Pericardium fibroblast (primary cell): ENCODE data around the gene SANBR. TPM values are rescaled to one million over a fixed set of nuclear protein-coding genes. Genes with fewer than 3 reads are reported as not detected.

Source experiments
- total RNA-seq: library from RNA; depleted of rRNA; stranded (reverse); fragments of >200 nt; gene quantifications from 2 replicates; pipeline ENCODE4 v1.2.3, GENCODE V29; 2015

SANBR gene
- total RNA-seq: 0.94 and 3.0 TPM in 2 replicates

GRCh38 chr2:61065714-61066709 is at the start of gene SANBR:
Gene SANBR (plus strand): TSS chr2:61065871. CDS start chr2:61070351, 4,480 bp downstream.

GRCh38 chr2:61017556-61018317 is 47.9 kb upstream of the SANBR start, which contains the start of the genes PEX13 and PUS10:
Gene PEX13 (plus strand): TSS chr2:61017720. CDS start chr2:61017760, 40 bp downstream.
Gene PUS10 (minus strand): TSS chr2:61018255. CDS start chr2:61011890, 6,365 bp downstream.

Other genes with a start within 250 kb of the SANBR start
- 3.2 and 3.7 TPM in 2 replicates for gene REL, start 184.3 kb upstream of the SANBR start, total RNA-seq
- gene PEX13, start 48.2 kb upstream of the SANBR start, total RNA-seq: 11.7 and 25.8 TPM in 2 replicates
- gene PUS10, start 47.6 kb upstream of the SANBR start, total RNA-seq: 2.7 and 3.0 TPM in 2 replicates
- gene C2orf74, start 96.3 kb downstream of the SANBR start, total RNA-seq: 6.4 and 9.7 TPM in 2 replicates